Retinal pigment epithelial cell (primary cell): ENCODE data around the gene BRME1.

Experiments
- DNase-seq: peaks from one replicate; pipeline ENCODE4 v3.0.0-alpha.2; 2010; ENCODE audit warnings: low read depth
- H3K4me3 ChIP-seq: 2 replicates; pipeline ENCODE4 v1.5.1; 2011; ENCODE audit warnings: mild to moderate bottlenecking, low read length, control low read depth, moderate library complexity
- TF ChIP-seq, protein P1 (sequence below): conservative IDR thresholded peaks from 2 replicates; pipeline ENCODE4 v1.5.1; 2011; ENCODE audit warnings: low read depth, low read length, control low read depth, inconsistent platforms

BRME1 gene

DNA sequence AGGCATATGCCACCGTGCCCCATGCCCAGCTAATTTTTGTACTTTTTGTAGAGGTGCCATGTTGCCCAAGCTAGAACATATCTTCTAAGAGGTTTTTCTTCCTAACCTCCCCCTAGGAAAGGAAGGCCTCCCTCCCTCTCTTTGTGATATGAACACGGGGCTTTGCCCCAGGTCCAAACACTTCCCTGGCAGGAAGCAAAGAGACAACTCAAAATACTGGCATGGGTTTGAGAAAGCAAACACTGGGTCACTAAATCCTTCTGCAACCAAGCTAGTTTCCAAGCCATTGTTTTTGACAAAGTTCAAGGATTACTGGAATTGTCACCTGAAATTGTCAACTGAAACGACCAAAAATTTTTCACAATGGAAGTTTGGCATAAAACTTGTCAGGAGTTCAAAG, 8.9 kb upstream of the BRME1 start:
- TF ChIP-seq, protein P1, sequence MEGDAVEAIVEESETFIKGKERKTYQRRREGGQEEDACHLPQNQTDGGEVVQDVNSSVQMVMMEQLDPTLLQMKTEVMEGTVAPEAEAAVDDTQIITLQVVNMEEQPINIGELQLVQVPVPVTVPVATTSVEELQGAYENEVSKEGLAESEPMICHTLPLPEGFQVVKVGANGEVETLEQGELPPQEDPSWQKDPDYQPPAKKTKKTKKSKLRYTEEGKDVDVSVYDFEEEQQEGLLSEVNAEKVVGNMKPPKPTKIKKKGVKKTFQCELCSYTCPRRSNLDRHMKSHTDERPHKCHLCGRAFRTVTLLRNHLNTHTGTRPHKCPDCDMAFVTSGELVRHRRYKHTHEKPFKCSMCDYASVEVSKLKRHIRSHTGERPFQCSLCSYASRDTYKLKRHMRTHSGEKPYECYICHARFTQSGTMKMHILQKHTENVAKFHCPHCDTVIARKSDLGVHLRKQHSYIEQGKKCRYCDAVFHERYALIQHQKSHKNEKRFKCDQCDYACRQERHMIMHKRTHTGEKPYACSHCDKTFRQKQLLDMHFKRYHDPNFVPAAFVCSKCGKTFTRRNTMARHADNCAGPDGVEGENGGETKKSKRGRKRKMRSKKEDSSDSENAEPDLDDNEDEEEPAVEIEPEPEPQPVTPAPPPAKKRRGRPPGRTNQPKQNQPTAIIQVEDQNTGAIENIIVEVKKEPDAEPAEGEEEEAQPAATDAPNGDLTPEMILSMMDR: no peak

DNA sequence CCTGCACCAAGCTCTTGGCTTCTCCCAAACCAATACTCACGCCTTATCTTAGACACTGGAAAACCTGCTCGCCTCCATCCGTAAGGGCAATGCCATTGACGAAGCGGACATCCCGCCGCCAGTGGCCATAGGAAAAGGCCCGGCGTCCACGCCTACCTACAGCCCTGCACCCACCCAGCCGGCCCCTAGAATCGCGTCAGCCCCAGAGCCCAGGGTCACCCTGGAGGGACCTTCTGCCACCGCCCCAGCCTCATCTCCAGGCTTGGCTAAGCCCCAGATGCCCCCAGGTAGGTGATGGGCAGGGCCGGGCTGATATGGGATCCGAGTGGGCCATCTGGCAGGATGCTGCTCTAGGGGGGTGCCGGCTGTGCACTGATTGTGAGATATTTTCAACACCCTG, 7.4 kb upstream of the BRME1 start:
- no peak for DNase-seq
- TF ChIP-seq, protein P1: no peak
- H3K4me3 ChIP-seq: no peak overlapping the region

More for the DNA sequence above, 8.9 kb upstream of the BRME1 start:
- H3K4me3 ChIP-seq: no peak overlapping the region
- no peak for DNase-seq

DNA sequence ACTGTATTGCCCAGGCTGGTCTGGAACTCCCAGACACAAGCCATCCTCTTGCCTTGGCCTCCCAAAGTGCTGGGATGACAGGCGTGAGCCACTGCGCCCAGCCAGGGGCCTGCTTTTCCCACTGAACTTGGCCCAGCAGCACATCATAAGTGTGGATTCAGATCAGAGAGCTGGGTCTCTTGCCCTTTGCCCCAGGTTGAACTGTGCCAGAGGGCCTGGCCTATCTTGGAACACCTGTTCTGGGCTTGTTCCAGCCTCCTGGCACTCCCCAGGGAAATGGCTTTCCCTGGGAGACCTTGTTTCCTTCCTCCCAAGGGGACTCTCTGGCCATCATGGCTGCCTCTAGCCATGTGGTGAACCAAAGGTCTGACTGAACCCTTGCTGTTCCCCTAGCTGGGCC, 3.5 kb upstream of the BRME1 start:
- H3K4me3 ChIP-seq: no peak overlapping the region
- TF ChIP-seq, protein P1: no peak
- DNase-seq: no peak

DNA sequence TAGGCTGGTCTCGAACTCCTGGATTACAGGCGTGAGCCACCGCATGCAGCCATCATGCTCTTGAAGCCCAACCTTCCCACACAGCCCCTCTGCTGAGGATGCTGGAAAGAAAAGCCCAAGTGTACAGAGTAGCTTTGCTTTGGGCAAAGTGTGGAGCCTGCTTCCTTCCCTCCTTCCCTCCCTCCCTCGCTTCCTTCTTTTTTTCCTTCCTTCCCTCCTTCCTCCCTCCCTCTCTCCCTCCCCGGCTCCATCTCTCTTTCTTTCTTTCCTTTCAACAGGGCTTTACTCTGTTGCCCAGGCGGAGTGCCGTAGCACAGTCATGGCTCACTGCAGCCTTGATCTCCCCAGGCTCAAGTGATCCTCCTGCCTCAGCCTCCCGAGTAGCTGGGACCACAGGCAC, 2.8 kb upstream of the BRME1 start:
- TF ChIP-seq, protein P1: no peak
- no peak for DNase-seq
- H3K4me3 ChIP-seq: no peak overlapping the region

DNA sequence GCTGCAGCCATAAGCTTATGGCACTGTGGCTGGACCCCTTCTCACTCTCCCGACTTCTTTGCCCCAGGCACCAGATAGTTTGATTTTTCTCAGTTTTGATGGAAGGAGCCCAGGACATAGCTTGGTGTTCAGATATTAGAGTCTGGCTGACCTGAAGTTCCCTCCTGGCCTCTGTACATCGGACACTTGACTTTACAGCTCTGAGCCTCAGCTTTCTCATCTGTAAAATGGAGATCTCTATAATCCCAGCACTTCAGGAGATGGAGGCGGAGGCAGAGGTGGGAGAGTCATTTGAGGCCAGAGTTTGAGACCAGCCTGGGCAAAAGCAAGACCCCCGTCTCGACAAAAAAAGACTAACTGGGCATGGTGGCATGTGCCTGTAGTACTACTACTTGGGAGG, 993 bp upstream of the BRME1 start:
- TF ChIP-seq, protein P1: no peak
- H3K4me3 ChIP-seq: peak overlapping the region; percentile 74

DNA sequence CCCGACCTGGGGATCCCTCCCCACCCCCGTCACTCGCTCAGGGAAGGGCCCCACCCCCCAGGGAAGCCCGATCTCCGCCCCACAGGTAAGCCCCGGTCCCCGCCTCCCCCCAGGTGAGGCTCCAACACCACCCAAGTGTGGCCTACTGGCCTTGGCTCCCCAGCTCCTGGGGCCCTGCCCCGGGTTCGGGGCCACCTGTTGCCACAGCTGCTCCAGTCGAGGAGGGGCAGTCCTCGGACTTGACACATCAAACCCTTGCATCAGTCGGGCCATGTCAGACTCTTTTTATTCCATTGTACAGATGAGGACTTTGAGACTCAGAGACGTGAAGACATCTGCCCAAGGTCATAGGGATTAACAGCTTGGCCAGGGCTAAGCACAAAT, 596 bp upstream of the BRME1 start:
- TF ChIP-seq, protein P1: no peak
- H3K4me3 ChIP-seq: peak overlapping the region; percentile 74
- no peak for DNase-seq

More for the DNA sequence above, 993 bp upstream of the BRME1 start:
- no peak for DNase-seq

DNA sequence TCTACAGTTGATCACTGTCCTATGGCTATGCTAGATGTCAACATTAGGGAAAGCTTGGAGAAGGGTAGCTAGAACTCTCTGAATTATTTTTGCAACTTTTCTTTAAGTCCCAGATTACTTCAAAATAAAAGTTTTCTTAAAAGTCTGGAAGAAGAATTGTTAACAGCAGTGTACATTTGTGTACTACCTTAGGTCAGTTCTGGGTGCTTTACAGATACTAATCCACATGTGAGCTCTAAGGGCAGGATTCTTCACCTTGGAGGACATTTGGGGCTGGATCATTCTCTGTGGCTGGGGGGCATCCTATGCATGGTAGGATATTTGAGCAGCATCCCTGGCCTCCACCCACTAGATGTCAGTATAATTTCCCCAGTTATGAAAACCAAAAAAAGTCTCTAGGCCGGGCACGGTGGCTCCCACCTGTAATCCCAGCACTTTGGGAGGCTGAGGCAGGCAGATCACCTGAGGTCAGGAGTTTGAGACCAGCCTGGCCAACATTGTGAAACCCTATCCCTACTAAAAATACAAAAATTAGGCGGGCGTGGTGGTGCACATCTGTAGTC, 2.8 kb downstream of the BRME1 start:
- TF ChIP-seq, protein P1: peak; percentile 49
- no peak for DNase-seq
- no peak overlapping the region for H3K4me3 ChIP-seq
